ENCODE data around the gene ZC3H13. TPM values are rescaled to one million over a fixed set of nuclear protein-coding genes. Genes with fewer than 3 reads are reported as not detected.

Gene ZC3H13
- total RNA-seq, 1 experiment from 2014 or later: 61.9 TPM

GRCh38 chr13:45953082-45953481 lies 99.5 kb downstream of the ZC3H13 start:
- no peak overlapping the region for H3K18ac ChIP-seq (ENCODE audit: insufficient read length, low read depth, low read length)
- H2BK5ac ChIP-seq (ENCODE audit: insufficient read length, low read length): no peak overlapping the region
- no peak overlapping the region for H2AK5ac ChIP-seq (ENCODE audit: insufficient read length, low read length)
- H3K27me3 ChIP-seq (ENCODE audit: insufficient read depth, low read length): no peaks in the 10 kb centered on the region
- Mint-ChIP-seq H3K27me3 (ENCODE audit: low read depth) (no peaks in the 10 kb centered on the region), H3K4me1 (no peaks in the 10 kb centered on the region), H3K9me3 (no peaks in the 10 kb centered on the region), H3K4me3 (no peak overlapping the region), H3K27ac (no peak overlapping the region; a peak in 2 of 7 replicates), H3K36me3 (ENCODE audit: insufficient read depth in 1 of 3, low read depth in 3 of 3) (peaks cover 9 to 25% (median 22%) of the 10 kb centered on the region in 3 experiments)
- H2AFZ ChIP-seq (ENCODE audit: low read length): no peak overlapping the region
- no peak overlapping the region for H3K14ac ChIP-seq (ENCODE audit: insufficient read depth, low read length)
- no peak overlapping the region for H3K4ac ChIP-seq (ENCODE audit: low read depth, low read length)
- H3T11ph ChIP-seq (ENCODE audit: low read length): no peak overlapping the region
- no peaks in the 10 kb centered on the region for H3K79me2 ChIP-seq (ENCODE audit: insufficient read depth, low read length)
- H3K23me2 ChIP-seq (ENCODE audit: insufficient read length, low read depth, low read length, poor library complexity, severe bottlenecking): no peaks in the 10 kb centered on the region
- H3K4me2 ChIP-seq (ENCODE audit: insufficient read depth, insufficient read length, low read length): no peak overlapping the region
- no peak overlapping the region for H2BK15ac ChIP-seq (ENCODE audit: low read depth, low read length)
- H4K20me1 ChIP-seq (ENCODE audit: control insufficient read depth, insufficient read depth, insufficient read length): no peaks in the 10 kb centered on the region
- H2BK12ac ChIP-seq (ENCODE audit: insufficient read length, low read depth, low read length): no peak overlapping the region
- no peak overlapping the region for H3K27ac ChIP-seq (ENCODE audit: insufficient read length, low read depth, low read length)
- H3K9ac ChIP-seq (ENCODE audit: extremely low read depth, insufficient read length, low read length): no peak overlapping the region
- no peak overlapping the region for H2BK20ac ChIP-seq (ENCODE audit: low read depth, low read length, poor library complexity, severe bottlenecking)
- H3K56ac ChIP-seq (ENCODE audit: insufficient read length, low read depth, low read length): no peak overlapping the region
- no peak overlapping the region for H4K91ac ChIP-seq (ENCODE audit: insufficient read length, low read depth, low read length)
- no peaks in the 10 kb centered on the region for H3K4me1 ChIP-seq (ENCODE audit: insufficient read depth, low read length)
- no peak overlapping the region for H4K5ac ChIP-seq (ENCODE audit: insufficient read length, low read depth, low read length)
- DNase-seq: no peak
- H3K23ac ChIP-seq (ENCODE audit: insufficient read length, low read depth, low read length): no peak overlapping the region
- no peak overlapping the region for H2BK120ac ChIP-seq (ENCODE audit: low read depth, low read length, poor library complexity, severe bottlenecking)
- no peaks in the 10 kb centered on the region for H3K9me3 ChIP-seq (ENCODE audit: control insufficient read depth, low read depth, low read length)
- H3K79me1 ChIP-seq (ENCODE audit: insufficient read depth, low read depth, low read length, poor library complexity, severe bottlenecking): no peaks in the 10 kb centered on the region
- no CpG with 5 or more reads among the region's 3 CpGs for WGBS (ENCODE audit: extremely low coverage, insufficient read length, low lambda C conversion rate)
- H4K8ac ChIP-seq (replicated peaks; ENCODE audit: insufficient read length, low read depth, low read length): no peak overlapping the region
- TF ChIP-seq, protein P1, sequence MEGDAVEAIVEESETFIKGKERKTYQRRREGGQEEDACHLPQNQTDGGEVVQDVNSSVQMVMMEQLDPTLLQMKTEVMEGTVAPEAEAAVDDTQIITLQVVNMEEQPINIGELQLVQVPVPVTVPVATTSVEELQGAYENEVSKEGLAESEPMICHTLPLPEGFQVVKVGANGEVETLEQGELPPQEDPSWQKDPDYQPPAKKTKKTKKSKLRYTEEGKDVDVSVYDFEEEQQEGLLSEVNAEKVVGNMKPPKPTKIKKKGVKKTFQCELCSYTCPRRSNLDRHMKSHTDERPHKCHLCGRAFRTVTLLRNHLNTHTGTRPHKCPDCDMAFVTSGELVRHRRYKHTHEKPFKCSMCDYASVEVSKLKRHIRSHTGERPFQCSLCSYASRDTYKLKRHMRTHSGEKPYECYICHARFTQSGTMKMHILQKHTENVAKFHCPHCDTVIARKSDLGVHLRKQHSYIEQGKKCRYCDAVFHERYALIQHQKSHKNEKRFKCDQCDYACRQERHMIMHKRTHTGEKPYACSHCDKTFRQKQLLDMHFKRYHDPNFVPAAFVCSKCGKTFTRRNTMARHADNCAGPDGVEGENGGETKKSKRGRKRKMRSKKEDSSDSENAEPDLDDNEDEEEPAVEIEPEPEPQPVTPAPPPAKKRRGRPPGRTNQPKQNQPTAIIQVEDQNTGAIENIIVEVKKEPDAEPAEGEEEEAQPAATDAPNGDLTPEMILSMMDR (conservative IDR thresholded peaks at IDR 0.05): peak; percentile 47; the same call in 2 of the 3 replicates

Data from H9 (cell line).